Islet of Langerhans (tissue), 1 donor: ENCODE measurements around the gene FCHO2.

Experiments
- FAIRE-seq: peaks from one replicate; lab custom pipeline; 2011; peaks lifted over from hg19 to GRCh38; lab: Jason Lieb, UNC

Gene FCHO2

GRCh38 chr5:73114044-73114688 lies 158.3 kb downstream of the FCHO2 start:
- no peak for FAIRE-seq

GRCh38 chr5:73115399-73116051 lies 159.7 kb downstream of the FCHO2 start:
- no peak for FAIRE-seq

DNA sequence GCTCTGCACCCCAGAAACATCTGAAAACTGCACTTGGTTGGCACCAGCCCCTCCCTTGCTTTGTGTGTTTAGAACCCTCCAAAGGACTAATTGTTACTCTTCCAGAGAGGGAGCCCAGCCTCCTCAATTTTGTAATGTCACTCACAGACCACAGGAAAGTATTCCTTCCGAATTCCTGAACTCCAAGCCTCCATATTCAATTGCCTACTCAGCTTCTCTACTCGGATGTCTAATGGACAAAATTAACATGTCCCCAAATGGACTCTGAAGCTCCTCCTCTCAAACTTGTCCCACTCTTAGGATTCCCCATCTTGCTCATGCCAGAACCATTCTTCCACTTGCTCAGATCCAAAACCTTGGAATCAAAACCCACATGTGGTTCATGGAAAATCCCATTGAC lies 160.7 kb downstream of the FCHO2 start:
- FAIRE-seq: no peak

- no peak for FAIRE-seq
Measured at GRCh38 chr5:73117088-73117740, 161.4 kb downstream of the FCHO2 start.

DNA sequence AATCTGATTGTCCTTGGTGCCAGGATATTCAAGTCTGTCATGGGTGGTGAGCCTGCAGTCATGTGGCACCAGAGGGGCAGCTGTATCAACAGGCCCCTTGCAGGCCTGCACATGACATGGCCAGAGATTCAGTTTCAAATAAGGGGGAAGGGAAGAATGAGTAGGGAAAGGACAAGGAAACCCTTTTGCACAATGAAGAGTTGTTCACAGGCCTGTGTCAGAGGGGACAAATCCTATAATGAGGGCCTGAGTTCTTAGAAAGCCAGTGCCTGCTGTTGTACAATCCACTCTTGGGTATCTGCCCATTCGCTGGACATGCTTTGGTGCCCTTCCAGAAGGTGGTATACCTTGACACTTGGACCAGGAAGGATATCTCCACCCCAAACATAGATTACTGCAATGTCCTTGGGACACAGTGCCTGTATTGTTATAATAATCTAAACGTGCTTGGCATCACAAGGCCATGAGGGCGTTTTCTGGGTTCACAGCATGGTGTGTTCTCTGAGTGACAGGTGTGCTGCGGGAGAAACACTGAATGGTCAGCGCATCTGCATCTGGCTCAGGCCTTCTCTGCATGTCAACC lies 162.6 kb downstream of the FCHO2 start:
- no peak for FAIRE-seq

DNA sequence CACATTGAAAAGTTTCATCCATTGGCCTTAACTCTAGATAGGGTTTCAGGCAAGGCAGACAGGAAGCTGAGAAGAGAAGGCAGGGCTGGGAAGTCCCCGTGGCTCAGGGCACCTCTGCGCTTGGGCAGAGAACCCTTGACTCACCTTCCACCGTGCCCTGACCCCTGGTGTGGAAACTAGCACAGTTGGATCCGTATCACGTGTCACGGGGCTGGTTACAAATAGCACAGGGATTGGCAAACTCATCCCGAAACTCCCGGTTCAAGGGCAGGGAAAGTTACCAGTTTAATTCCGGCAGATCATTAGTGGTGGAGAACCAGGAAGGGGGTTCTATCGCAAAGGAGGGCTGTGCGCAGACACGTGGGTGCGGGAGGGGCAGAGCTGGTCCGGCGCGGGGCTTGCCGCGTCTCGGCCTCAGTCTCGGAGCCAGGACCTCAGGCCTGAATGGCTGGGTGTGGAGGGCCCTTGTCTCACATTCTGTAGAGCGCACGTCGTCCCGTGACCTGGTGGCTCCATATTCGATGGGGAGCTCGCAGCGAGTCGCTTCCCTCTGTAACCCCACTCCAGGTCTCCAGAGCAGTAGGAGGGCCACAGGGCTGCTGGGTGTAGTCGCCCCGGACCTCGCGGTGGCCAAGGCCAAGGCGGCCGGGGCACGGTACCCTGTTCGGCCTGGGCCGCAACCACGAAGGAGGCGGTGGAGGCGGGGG lies 163.8 kb downstream of the FCHO2 start:
- no peak for FAIRE-seq

DNA sequence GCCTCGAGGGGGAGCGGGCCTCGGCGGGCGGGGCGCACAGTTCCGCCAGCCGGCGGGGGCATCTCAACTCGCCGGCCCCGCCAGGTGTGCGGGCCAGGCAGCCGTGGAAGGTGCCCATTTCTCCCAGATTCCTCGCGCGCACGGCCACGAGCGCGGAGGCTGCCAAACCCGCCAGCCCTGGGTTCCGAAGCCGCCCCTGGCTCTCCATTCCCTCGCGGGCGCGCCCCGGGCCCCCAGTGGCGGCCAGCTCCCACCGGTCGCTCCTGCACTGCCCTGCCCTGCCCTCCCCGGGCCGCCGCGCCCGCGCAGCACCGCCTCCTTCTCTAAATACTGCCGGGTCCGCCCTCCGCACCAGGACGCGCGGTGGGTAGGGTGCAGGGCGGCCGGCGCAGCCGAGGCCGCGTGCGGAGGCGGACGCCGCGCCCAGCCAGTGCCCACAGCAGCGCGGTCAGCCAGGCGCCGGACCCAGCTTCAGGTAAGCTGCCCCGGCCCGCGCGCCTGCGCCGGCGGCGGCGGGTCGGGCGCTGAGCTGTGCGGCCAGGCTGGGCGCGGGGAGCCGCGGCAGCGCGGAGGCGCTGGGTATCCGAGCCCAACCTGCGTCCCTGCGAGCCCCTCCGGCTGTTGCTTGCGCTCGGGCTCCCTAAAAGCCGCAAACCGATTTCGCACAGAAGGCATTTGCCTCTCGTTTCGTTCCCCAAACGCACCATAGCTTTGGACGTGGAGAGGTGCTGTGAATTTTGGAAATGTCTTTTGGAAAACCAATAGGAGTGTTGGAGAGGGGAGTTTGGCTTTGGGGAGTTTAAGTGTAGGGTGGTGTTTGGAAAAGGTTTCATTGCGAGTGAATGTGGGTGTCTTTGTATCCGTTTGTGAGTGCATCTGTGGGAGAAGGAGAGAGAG lies 164.6 kb downstream of the FCHO2 start, which contains the start of gene TMEM171:
Gene TMEM171 (plus strand): TSS at position 354 of the 897 bp plus-strand sequence. CDS start 2,799 bp downstream, outside the sequence.
- FAIRE-seq: no peak

DNA sequence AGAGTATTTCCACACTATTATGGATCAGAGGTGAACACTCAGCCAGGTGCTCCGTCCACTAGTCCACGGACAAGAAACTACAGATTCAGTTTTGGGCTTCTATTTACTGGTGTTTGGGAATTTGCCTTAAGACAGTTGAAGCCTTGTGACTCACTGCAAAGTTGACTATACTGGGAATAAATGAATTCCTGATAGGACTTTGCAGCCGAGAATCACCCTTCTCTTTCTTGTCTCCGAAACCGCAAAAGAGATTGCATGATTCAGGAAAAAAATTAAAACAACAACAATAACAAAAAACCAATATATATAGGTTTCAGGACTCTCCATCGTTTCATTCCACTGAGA lies 165.2 kb downstream of the FCHO2 start:
- FAIRE-seq: no peak

- FAIRE-seq: no peak
Measured at GRCh38 chr5:73122875-73123810, 167.3 kb downstream of the FCHO2 start.

GRCh38 chr5:73125289-73125688 lies 169.4 kb downstream of the FCHO2 start:
- FAIRE-seq: no peak

GRCh38 chr5:73126381-73126780 lies 170.5 kb downstream of the FCHO2 start:
- no peak for FAIRE-seq

- FAIRE-seq: no peak
Measured at GRCh38 chr5:73126957-73127356, 171.1 kb downstream of the FCHO2 start.

- FAIRE-seq: no peak
Measured at GRCh38 chr5:73129143-73129542, 173.3 kb downstream of the FCHO2 start.

GRCh38 chr5:73130811-73131210 lies 175.0 kb downstream of the FCHO2 start:
- FAIRE-seq: no peak

GRCh38 chr5:73131711-73132425 lies 176.0 kb downstream of the FCHO2 start:
- no peak for FAIRE-seq

GRCh38 chr5:73132759-73133158 lies 176.9 kb downstream of the FCHO2 start:
- no peak for FAIRE-seq

GRCh38 chr5:73135021-73135420 lies 179.2 kb downstream of the FCHO2 start:
- FAIRE-seq: no peak

GRCh38 chr5:73135429-73136054 lies 179.7 kb downstream of the FCHO2 start:
- FAIRE-seq: no peak

GRCh38 chr5:73136055-73136562 lies 180.3 kb downstream of the FCHO2 start:
- FAIRE-seq: no peak
